Inflammatory macrophage (primary cell): ENCODE results near the gene R3HDM4.
"Not testable (repeated sequence)": the region's sequence is repeated elsewhere in the genome, so short reads cannot be mapped to it uniquely, and the experiment has no call there.

ENCODE experiments used
- DNase-seq, 2 donors: peaks; one replicate each; pipeline ENCODE4 v3.0.0-alpha.2; 2020 to 2022

The R3HDM4 gene

DNA sequence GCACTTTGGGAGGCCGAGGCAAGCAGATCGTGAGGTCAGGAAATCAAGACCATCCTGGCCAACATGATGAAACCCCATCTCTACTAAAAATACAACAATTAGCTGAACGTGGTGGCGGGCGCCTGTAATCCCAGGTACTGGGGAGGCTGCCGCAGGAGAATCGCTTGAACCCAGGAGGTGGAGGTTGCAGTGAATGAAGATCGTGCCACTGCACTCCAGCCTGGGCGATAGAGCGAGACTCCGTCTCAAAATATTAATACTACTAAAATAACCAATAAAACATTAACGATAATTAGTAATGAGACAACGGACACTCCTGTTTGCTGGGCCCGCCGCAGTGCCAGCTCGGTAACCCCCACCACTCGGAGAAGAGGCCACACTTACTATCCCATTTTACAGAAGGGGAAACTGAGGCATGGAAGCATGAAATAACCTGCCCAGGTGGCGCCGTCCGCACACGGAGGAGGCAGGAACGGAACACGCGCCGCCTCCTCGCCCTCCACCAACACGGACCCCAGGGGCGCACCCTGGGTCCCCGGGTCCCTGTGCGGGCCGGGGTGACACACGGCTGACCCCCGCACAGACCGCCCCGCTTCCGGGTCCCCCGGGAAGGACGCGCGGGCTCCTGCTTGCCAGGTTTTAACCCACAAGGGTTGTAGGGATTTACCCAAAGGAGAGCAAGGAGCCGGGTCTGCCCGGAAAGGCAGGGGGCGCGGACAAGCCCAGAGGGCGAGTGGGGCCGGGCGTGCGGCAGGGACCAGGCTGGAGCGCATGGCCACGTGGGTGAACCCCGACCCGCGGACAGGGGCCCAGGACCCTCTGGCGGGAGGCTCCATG, 1.6 kb downstream of the R3HDM4 start:
- DNase-seq: no peak

DNA sequence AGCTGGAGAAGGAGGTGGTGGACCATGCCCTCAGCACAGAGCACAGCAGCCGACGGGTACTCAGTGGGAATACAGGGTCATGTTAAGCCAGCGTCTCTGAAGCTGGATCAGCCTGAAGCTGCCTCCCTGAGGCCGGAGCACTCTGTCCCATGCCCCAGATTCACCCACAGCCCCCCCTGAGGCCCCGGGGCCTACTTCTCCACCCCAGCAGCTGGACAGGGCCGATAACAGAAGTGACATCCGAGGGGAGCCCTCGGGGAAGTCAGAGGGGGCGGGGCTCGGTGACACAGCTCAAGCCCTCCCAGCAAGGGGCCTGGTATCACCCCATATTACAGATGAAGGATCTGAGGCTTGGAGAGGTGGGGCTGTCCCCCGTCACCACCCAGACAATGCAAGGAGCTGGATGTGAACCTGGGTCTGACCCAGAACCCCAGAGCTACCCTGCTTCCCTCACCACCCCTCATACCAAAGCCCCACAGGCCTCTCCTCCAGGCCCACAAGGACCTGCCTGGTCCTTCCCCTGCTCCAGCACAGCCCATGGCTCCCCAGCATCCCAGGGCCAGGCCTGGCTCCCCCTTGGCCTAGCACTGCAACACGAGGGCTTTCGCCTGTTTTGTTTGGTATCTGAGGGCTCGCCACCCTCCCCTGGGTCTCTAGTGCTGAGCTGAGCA, 5.7 kb downstream of the R3HDM4 start:
- no peak for DNase-seq

DNA sequence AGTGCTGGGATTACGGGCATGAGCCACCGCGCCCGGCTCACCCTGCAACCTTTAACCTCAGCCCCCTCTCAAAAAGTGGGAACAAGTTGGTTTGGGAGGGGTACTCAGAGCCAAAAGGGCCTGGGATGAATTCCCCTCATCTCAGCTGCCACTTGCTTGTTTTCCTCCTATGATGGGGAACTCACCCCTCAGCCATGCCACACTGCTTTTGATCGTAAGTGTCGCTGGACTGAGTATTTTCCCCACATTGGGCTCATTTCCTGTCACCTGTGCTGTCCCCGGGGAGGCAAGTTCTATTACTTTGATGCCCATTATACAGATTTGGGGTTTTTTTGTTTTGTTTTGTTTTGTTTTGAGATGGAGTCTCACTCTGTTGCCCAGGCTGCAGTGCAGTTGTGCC, 6.5 kb downstream of the R3HDM4 start:
- DNase-seq: no peak

DNA sequence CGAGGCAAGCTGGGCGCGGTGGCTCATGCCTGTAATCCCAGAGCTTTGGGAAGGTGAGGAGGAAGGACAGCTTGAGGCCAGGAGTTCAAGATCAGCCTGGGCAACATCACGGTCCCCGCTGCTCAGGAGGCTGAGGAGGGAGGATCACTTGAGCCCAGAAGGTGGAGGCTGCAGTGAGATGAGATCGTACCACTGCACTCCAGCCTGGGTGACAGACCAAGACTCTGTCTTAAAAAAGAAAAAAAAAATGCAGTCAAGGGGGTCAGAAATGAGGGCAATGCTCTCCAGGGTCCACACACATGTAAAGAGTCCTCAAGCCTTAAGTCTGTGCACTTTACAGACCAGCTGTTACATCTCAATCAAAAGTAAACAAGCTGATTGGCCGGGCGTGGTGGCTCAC, 8.5 kb downstream of the R3HDM4 start:
- DNase-seq: no peak

DNA sequence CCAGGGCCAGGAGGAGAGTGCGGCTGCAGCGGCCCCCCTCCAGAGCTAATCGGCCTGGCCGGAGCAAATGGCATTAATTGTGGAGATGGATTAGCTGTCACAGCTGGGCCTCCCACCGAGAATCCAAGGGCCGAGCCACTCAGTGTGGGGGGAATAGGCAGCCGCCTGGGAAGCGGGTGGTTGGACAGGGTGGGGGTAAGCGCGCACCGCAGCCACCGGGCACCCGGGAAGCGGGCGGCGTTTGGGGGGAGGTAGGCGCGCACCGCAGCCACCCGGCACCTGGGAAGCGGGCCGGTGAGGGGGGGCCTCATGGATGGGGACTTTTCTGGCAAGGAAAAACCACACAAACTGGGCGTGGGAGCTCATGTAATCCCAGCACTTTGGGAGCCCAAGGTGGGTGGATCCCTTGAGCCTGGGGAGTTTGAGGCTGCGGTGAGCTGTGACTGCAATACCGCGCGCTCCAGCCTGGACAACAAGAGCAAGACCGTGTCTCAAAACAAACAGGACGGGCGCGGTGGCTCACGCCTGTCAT, 9.7 kb downstream of the R3HDM4 start:
- DNase-seq: no peak

DNA sequence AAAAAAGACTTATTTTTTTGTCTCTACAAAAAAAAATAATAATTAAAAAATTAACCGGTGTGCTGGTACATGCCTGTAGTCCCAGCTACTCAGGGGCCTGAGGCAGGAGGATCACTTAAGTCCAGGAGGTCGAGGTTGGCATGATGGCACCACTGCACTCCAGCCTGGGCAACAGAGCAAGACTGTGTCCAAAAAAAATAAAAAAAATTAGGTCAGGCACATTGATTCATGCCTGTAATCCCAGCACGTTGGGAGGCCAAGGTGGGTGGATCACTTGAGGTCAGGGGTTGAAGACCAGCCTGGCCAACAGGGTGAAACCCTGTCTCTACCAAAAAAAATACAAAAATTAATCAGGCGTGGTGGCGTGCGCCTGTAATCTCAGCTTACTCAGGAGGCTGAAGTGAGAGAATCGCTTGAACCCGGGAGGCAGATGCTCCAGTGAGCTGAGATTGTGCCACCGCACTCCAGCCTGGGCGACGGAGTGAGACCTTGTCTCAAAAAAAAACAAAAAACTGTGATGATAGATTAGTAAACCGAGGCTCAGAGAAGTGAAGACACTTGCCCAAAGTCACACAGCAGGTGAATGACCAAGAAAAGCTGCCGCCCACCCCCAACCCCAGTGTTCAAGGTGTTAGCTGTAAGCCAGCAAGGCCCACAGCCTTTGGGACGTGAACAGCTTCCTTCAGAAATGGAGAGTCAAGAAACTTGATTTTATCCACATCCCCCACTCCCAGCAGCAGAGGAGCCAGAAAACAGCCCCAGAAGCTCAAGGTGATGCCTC, 10.4 kb downstream of the R3HDM4 start:
- no peak for DNase-seq

DNA sequence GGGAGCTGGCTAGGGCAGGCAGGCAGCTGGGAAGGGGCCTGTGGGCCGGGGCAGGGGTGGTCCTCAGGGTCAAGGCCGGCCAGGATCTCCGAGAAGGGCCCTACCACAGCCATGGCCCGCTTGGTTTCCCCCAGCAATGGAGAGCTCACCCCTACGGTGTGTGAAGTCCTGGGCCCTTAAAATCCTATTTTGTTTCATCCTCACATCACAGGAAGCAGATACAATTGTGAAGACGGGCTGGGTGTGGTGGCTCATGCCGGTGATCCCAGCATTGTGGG, 11.0 kb downstream of the R3HDM4 start:
- no peak for DNase-seq

DNA sequence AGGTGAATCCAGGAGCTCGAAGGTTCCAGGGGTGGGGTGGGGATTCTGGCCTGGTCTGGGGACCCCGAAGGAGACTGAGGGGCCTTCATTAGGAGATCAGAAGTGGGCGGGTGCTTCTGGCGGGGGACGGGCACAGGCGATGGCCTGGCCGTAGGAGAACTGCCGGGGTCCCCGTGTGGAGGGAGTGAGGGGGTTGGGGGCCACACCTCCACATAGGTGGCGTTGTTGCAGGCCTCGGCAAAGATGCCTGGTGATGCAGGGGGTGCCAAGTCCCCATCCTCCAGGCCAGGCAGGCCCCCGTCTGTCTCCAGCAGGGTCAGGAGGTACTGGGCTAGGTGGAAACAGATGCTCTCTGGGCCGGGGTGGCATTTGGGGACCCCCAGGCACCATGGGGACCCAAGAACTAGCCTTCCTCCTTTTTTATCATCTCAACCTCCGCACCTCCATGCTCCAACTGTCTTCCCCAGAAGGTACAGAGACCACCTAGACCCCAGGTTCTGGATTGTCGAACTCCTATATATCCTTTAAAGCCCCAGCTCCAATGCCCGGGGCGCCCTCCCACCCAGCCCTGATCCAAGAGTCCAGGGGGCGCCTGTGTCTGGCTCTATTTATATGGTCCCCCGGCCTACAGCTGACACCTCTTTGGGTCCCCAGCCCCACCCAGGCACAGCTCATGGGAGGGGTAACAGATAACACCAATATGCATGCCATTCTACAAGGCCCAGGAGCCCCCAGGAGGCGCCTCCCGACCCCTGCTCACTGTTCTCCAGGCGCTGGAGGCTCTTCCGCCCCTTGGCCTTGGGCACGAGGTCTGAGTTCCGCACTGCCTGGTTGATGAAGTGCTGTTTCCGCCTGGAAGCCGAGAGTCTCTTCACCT, 11.6 kb downstream of the R3HDM4 start:
- DNase-seq: no peak

DNA sequence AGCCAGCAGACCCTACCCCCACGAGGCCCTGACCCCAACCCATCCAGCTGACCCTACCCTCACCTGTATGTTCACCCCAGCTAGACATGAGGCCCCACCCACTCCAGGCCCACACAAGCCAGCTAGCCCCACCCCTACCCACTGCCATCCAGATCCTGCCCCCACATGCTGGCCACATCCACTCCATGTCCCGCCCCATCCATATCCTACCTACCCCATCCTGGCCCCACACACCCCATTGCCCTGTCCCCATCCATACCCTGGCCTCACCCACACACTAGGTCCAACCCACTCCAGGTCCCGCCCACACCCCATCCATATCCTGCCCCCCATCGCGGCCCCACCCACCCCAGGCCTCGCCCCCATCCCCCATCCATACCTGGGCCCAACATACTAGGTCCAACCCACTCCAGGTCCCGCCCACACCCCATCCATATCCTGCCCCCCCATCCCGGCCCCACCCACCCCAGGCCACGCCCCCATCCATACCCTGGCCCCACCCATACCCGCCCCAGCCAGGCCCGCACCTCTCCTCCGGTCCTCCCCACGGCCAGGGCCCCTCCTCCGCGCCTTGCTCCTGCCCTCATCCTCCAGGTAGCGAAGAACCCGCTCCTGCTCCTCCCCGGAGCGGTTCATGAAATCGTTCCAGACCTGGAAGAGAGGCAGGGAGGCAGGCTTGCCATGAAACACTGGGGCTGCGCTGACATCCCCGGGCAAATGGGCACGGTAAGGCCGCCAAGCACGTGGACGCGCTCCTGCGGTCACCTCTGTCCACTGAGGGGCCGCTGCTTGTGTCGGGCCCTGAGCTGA, 12.5 kb downstream of the R3HDM4 start:
- DNase-seq: no peak

DNA sequence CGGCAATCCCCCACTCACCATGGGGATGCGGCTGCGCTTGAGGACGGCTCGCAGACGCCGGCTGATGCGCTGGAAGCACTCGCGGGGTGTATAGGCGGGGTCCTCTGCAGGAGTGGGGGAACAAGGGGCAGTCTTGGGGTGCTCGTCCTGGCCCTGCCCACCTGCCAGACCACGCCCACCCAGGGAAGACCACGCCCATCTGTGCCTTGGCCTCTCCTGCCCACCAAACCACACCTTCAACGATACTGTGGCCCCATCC, 13.0 kb downstream of the R3HDM4 start:
- DNase-seq: no peak

DNA sequence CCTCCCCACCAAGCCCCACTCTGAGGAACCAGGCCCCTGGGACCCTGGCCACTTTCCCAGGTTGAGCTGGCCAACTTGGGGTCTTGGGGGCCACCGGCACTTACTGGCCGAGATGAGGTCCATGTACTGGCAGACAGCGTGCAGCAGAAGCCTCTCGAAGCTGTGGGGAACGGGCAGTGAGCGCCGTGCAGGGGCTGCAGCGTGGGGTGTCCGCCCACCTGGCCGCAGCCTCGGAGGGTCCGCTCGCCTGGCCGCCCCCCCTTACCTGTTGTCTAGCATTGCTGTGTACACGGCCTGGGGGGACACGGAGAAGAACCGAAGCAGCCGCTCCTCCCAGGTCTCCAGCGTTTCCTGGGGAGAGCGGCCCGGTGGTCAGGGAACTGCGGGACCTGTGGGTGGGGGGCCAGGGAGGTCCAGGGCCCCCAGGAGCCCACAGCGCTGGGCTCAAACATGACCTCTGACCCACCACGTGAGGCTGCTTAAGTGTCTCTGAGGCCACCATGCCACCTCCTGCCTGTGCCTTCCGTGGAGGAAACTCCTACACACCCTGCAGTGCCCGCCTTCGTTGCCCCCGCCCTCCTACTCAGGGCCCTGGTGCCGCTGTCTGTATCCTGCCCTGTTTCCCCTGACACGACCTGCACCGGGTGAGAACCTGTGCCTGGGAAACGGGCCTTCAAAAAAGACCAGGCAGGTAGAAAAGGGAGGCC, 13.5 kb downstream of the R3HDM4 start:
- DNase-seq: no peak

DNA sequence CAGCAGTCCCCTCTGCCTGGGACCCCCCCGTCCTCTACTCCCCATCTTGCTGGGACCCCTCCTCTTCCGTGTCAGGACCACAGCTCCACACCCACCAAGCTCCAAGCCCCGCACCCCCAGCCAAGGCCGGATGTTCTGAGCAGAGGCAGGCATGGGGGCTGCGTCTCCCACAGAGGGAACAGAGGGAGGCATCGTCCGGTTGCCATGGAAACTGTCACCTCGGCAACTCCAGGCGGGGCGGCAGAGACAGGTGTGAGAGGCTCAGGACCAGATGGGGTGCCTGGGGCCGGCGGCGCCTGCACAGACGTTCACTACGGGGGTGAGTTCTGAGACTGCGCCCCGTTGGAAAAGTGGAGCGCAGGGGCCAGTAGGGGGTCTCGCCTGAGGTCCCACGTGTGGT, 14.4 kb downstream of the R3HDM4 start:
- no peak for DNase-seq

DNA sequence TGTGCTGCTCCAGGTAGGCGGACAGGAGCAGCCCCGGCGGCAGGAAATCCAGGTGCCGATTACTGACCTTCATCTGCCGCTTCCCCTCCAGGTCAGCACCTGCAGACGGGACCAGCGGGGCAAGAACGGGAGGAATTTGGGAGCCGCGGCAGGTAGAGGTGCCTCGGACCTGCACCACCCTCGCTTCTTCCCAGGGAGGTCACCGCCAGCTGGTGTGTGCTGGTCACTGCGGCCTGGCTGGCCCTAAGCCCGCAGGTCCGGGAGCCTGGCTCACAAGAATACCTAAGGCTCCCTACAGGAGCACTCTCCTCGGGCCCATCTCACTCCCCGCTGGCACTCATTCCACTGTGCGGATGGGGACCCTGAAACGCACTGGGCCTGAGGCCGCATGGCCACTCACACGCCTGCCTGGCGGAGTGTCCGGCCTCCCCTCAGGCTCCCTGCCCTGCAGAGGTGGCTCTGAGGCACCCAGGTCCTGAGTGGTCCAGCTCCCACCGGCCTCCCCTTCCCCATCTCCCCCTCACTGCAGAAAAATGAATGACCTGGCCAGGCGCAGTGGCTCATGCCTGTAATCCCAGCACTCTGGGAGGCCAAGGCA, 15.5 kb downstream of the R3HDM4 start:
- no peak for DNase-seq

DNA sequence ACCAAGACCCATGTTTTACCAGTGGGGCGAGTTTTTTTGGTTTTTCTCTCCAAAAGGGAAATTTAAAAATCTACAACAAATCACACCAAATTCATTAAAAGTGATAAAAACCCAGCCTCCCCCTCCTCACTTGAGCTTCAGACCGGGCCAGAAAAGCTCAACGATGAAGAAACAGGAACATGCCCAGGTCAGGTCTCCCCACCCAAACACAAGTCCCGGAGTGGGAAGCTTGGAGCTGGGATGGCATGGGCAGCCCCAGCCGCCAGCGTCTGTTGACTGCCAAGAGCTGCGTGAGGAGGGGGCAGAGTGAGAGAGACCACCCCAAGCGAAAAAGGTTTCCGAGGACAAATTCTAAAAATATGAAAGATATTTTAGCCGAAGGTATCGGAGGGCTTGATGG, 16.0 kb downstream of the R3HDM4 start:
- no peak for DNase-seq

DNA sequence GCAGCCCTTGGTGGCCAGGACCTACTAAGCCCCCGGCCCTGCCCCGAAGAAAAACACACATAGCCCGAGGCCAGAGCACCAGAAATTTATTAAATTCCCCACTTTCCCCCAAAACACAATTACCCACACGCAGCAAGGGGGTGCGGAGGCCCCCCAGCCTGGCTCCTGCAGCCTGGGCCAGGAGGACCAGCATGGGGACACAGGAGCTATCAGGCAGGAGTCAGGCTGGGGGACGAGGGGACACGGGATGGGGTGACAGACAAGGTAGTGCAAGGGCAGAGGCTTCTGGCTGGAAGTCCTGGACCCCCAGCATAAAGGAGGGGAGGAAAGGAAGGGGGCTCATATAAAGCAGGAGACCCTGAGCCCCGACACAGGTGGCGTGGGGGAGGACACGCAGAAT, 16.6 kb downstream of the R3HDM4 start:
- no peak for DNase-seq

DNA sequence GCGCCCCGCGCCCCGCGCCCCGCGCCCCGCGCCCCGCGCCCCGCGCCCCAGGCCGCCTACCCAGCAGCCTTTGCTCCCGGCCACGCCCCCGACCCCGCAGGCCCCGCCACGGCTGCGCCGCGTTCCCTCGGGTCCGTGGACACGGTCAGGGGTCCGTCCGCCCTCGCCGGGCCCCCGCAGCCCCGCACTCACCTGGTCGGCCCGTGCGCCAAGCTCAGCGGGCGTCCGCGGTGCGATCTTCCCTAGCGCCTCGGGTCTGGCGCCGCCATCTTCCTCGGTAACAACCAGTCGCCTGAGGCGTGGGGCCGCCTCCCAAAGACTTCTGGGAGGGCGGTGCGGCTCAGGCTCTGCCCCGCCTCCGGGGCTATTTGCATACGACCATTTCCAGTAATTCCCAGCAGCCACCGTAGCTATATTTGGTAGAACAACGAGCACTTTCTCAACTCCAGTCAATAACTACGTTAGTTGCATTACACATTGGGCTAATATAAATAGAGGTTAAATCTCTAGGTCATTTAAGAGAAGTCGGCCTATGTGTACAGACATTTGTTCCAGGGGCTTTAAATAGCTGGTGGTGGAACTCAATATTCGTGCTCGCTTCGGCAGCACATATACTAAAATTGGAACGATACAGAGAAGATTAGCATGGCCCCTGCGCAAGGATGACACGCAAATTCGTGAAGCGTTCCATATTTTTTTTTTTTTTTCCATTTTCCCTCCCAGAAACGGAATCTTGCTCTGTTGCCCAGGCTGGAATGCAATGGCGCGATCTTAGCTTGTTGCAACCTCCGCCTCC, 19.9 kb downstream of the R3HDM4 start, which contains the start of the genes MED16 and RNU6-9:
TSS of gene MED16 (minus strand) at position 294 of the 796 bp plus-strand sequence. CDS start 2,056 bp downstream, outside the sequence.
TSS of gene RNU6-9 (plus strand) at position 591 of the 796 bp plus-strand sequence.
- peak; percentile 94 to 96 for DNase-seq

DNA sequence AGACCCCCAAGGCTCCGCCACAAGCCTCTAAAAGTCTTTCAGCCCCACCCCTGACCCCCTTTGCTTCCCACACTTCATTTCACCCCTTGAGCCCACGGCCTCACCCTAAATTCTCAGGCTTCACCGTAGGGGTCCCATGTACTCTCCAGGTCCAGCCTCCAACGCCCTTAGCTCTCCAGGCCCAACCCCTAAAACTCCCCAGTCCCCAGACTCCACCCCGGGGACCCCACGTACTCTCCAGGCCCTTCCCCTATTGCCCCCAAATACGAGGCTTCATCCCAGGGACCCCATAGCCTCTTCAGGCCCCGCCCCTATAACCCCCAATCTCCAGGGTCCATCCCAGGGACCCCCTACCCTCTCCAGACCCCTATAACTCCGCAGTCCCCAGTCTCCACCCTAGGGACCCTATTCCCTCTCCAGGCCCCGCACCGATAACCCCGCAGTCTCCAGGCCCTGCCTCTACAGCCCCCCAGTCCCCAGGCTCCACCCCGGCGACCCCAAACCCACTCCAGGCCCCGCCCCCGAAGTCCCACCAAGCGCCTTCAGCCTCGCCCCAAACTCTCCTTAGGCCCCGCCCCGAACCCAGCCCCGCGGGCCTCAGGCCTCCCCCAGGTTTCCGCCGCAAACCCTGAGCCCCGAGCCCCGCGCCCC, 20.7 kb downstream of the R3HDM4 start:
- no peak for DNase-seq

DNA sequence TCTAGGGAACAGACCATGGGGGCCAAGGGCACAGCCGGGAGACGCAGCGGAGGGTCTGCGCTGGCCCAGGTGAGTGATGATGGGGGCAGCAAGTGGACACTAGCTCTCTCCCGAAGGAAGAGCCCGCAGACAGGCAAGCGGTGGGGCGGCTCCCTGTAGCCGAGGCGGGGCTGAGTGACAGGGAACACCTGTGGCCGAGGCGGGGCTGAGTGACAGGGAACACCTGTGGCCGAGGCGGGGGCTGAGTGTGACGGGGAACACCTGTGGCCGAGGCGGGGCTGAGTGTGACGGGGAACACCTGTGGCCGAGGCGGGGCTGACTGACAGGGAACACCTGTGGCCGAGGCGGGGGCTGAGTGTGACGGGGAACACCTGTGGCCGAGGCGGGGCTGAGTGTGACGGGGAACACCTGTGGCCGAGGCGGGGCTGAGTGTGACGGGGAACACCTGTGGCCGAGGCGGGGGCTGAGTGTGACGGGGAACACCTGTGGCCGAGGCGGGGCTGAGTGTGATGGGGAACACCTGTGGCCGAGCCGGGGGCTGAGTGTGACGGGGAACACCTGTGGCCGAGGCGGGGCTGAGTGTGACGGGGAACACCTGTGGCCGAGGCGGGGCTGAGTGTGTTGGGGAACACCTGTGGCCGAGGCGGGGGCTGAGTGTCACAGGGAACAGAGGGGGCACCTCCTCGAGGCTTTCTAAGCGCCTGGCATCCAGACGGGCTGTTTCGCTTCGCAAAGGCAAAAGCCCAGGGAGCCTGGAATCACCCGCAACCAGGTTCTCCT, 21.4 kb downstream of the R3HDM4 start:
- DNase-seq: not testable (repeated sequence)
